Activated CD4-positive, alpha-beta T cell treated with anti-CD3 and anti-CD28 coated beads, Interleukin-2, Interleukin-6, amounts not matched to agents 100 ng/mL and 50 ng/mL, durations not matched to agents 16 hours and 8 hours (primary cell): ENCODE results near the gene CXCL17.
"Not testable (repeated sequence)": the region's sequence is repeated elsewhere in the genome, so short reads cannot be mapped to it uniquely, and the experiment has no call there.

Source experiments
- DNase-seq: peaks from one replicate; pipeline ENCODE4 v3.0.0-alpha.2; 2020

CXCL17 gene

DNA sequence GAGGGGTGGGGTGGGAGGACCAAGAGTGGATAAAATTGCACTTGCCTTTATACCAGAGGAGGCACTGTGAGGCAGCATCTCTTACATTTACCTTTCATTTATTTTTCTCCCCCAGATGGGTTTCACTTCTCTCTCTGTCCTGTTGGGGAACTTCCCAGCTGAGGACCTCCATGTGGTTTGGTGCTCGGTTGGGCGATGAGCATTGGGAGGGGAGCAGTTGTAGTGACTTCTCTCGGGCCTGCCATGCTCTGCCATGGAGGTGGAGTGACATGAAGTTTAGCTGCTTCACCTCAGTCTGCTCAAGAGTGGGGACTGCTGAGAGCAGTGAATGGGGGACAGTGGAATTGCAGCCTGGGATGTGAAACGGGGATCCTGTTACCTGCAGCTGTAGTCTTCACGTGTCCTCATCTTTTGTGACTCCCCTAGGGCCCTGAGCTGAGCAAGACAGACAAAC lies 23.1 kb upstream of the CXCL17 start:
- no peak for DNase-seq

DNA sequence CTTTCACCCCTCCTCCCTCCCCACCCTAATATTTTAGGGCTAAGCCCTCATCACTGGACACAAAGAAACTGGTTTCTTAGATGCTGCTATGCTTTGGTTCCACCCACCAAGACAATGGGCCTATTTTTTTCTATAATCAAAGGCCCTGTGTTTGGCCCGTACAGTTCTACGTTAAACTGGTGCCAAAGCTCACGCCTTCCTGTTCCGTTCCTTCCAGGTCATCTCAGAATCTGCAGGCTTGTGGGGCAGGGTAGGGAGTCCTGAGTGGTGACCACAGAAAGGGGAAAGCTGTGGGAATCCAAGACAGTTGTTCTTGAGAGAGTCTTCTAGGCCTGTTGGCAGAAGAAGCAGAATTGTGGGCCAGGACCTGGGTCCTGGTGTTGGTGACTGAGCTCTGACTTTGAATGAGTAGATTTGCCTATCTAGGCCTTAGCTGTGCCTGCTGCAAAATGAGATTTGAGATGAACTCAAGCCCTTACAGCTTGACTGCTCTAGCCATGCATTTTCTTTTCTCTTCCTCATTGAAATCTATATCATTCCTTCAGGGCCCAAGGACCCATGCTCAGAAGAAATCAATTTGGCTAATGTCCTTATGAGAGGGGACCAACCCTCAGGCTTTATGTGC lies 19.1 kb upstream of the CXCL17 start:
- no peak for DNase-seq

DNA sequence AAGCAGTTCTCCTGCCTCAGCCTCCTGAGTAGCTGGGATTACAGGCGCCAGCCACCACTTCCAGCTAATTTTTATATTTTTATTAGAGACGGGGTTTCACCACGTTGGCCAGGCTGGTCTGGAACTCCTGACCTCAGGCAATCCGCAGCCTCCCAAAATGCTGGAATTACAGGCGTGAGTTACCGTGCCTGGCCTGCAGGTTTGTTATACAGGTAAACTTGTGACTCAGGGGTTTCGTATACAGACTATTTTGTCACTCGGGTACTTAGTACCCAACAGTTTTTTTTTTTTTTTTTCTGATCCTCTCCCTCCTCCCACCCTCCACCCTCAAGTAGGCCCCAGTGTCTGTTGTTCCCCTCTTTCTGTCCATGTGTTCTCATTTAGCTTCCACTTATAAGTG lies 18.5 kb upstream of the CXCL17 start:
- not testable (repeated sequence) for DNase-seq

DNA sequence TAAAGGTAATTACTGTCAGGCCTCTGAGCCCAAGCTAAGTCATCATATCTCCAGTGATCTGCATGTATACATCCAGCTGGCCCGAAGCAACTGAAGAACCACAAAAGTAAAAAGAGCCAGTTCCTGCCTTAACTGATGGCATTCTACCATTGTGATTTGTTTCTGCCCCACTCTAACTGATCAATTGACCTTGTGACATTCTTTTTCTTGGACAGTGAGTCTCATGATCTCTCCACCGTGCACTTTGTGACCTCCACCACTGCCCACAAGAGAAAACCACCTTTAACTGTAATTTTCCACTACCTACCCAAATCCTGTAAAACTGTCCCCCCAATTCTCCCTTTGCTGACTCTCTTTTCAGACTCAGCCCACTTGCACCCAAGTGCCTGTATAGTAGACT lies 17.2 kb upstream of the CXCL17 start:
- DNase-seq = no peak

DNA sequence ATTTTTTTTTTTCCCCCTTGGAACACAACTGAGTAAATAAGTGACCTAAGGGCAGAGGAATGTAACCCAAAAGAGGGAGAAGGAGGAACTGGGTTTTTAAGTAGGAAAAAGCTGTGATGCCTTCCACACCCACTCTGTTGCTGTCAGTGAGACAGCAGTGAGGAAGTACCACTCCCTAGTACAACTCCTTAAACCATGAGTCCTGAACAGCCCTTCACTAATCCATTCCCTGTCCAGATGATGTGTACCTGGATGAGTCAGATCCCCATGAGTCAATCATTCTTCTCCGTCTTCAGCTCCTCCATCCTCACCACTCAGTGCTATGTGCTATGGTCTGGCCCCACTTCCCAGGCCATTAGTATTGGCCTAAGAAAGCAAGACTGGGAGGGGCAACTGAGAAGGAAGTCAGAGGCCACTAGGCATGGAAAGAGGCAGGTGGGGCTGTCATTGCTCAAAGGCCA lies 12.9 kb upstream of the CXCL17 start:
- no peak for DNase-seq

DNA sequence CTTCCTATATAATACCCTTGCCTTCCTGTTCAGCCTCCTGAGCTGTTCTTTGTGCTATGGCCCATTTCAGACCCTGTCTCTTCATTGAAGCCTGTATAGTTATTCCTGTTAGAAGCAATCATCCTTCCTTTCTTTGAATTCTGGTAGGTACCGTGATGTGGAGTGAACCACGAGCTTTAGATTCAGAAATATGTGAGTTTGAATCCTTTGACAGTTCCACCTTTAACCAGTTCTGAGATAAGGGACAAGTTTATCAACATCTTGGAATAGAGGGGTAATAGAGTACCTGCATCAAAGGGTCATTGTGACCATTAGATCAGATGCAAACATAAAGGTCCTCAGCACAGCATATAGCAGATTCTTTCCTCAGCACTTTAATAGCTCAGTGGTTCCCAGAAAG lies 12.3 kb upstream of the CXCL17 start:
- no peak for DNase-seq

DNA sequence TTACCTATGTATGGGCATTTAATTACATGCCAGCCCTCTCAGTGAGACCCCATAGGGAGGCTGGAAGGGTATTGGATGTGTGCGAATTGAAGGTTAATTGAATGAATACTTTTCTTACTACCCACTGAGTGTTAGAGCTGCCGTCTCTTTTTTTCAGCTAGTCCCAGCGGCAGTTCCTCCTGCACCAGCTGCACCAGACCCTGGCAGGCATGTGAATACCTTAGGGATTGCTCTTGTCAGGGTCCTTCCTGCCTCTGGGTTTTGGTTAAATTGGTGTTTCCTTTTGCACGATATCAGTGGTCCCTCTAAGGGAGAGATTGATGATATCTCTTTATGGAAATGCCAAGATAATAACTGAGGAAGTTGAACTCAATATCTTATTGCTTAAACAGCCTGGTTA lies 9.8 kb upstream of the CXCL17 start:
- DNase-seq = no peak

DNA sequence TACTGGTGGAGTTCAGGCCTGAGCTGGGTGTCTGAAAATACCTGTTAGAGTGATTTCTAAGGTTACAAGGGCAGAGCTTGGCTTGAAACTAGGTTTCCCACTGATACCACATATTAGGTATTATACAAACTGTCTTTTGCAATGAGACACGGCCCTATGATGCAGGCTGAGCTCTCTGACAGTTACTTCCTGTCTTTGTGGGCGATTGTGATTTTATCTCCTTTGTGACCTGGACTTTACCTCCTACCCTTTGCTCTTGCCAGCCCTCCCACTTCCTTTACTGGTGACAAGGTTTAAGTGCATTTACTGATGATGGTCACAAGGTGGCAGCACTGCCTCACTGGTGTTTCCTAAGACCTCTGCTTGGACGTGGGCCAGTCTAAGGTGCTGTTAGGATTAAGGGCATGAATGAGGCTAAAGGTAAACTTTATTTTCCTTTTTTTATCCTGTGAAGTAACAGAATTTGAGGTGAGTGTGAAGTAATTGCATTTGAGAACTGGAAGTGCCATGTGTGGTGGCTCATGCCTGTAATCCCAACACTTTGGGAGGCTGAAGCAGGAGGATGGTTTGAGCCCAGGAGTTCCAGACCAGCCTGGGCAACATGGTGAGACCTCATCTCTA lies 7.7 kb upstream of the CXCL17 start:
- DNase-seq = peak; percentile 86

DNA sequence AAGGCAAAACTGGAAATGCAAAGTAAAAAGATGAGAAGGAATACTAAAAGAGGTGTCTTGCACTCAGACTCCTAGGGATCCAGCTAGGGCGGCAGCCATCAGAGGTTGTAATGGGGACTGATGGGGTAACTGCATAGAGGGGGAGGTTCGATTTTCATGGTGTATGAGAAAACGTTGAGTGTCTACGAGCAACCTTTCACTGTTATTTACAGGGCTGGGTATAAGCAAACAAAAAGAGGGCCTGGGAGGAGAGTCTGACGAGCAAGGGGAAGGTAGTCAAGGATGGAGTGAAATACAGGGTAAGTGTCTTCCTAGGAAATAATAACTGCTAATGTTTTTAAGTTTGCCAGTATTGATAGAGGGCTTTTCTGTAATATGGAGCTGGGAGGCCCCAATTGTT lies 5.6 kb upstream of the CXCL17 start:
- DNase-seq = not testable (repeated sequence)

DNA sequence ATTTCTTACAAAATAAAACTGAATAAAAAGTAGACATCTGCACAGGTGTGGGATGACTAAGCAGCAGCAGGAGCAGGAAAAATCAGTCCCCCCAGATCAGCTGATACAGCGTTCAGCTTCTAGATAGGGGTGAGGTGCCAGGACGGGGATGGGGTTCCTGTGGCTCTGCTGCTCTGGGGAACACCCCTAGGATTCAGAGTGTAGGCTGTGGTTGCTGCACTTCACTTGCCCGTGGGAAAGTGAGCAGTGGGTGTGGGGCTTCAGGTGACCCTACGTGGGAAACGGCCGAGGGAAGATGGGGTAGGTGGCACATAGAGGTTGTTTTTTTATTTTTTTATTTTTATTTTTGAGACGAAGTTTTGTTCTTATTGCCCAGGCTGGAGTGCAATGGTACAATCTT lies 3.2 kb upstream of the CXCL17 start:
- DNase-seq = no peak

DNA sequence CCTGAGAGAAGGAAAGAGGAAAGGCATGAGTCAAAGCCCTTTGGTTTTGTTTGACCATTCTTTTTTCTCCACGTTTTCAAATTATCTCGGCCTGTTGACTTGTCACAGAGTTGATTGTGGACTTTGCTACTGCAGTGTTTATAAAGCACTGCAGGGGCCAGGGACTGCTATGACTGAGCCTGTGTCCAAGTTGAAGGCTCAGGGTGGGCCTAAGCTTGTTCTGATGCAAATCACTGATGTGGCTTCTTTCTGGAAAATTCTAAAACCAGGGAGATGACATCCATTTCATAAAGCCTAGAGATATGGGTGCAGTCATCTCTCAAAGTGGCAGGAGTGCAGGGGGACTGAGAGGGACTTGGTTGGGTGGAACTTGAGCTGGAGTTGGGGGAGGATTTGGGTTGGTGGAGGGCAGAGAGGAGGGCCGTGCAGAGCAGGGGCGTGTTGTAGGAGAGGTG lies 1.2 kb upstream of the CXCL17 start:
- no peak for DNase-seq

DNA sequence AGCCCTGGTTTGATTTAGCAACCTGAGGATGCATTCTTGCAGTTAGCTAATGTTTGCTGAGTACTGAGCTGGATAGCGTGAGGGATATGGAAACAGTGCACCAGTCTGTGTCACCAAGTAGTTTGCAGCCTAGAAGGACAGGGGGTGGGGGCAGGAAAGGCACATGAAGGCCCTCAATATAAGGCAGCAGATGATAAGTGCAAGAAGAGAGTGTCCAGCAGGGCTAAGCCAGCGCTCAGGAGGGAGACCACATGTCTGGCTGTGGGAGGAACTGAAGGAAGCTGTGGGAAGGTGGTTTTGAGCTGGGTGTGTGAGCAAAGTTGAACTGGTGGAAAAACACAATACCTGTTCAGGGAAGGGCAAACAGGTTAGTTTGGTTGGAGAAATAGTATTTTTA lies 1.7 kb downstream of the CXCL17 start:
- DNase-seq = no peak

DNA sequence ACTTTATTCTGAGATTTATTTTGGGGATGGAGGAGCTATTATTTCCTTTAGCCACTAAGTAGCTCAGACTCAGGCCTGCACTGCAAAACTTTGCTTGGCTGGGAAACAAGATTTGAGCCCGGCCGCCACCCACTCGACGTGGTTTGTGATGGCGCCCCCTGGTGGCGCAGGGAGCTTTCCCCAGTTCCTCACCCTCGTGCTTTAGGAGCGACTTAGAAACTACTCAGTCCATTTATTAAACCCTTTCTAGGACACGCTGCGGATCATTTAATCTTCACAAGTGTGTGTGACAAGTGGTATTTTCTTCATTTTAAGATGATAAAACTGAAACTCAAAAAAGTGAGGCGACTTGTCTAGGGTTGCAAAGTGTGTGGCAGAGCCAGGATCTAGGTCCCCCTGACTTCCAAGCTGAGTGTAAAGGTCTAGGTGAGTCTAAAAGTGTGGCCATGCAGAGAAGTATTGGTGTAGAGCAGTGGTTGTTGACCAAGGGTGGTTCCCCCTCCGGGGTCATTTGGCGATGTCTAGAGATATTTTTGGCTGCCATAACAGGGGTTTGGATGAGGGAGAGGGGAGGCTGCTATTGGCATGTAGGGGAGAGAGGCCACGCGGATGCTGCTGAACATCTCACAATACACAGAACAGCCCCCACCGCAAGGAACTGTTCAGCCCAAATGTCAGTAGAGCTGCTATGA lies 2.2 kb downstream of the CXCL17 start:
- DNase-seq = peak; percentile 88

DNA sequence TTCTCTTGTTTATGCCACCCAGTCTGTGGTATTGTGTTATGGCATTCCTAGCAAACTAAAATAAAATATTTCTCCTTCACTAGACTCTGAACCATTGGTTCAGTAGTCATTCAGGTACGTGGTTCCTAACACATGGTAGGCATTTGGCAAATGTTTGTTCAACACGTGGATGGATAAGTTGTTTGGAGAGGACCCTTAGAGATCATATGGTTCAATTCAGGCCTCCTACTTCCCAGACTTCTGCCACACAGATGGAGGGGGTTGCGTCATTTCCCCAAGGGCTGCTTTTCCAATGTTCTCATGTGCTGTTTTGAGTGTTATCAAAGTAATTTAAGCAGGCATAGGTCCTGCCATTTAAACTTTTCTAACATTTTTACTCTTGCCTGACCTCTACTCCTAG lies 6.7 kb downstream of the CXCL17 start:
- no peak for DNase-seq

DNA sequence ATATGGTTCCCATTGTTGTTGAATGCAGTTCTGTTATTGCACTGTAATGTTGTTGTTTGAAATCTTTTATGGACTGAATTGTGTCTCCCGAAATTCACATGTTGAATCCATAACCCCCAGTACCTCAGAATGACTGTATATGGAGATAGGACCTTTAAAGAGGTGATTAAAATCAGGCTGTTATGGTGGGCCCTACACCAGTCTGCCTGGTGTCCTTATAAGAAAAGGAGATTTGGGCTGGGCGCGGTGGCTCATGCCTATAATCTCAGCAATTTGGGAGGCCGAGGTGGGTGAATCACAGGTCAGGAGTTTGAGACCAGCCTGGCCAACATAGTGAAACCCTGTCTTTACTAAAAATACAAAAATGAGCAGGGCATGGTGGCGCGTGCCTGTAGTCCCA lies 7.4 kb downstream of the CXCL17 start:
- no peak for DNase-seq

DNA sequence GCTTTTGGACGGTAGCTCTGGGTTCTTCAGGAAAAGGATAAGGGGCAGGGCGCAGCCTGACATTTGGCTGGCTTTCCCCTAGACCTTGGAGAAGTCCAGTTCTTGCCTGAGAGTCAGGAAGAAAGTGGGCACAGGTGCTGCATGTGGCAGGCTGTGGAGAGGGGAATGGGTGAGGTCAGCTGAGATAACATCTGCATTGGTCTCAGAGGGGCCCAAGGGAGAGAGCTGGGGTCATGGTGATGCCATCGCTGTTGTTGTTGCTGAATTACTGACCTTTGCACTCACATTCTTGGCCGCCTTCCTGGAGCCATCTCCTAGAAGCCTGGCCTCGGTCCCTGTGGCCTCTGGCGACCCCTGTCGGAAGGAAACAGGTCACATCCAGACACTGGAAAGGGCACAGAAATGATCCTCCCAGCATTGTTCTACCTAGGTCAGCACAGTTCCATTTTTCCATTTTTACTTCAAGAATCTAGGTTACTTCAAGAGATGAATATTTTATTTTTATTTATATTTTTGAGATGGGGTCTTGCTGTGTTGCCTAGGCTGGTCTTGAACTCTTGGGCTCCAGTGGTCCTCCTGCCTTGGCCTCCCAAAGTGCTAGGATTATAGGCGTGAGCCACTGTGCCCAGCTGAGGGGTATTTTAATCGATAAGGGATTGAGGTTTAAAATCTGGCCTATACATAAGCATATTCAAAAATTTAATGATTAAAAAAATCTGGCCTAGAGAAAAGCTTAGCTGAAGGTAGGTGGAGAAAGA lies 9.1 kb downstream of the CXCL17 start:
- peak; percentile 73 for DNase-seq

DNA sequence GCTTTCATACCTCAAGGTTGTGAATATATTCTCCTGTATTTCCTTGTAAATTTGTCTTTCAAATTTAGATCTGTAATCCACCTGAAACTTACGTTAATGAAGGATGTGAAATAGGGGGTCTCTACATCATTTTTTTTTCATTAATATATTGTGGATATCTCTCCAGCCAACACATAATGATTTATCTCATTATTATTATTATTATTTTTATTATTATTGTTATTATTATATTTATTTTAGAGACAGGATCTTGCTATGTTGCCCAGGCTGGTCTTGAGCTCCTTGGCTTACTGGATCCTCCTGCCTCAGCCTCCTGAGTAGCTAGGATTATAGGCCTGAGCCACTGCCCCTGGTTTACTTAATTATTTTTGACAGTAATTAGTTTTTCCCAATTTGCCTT lies 11.3 kb downstream of the CXCL17 start:
- no peak for DNase-seq

DNA sequence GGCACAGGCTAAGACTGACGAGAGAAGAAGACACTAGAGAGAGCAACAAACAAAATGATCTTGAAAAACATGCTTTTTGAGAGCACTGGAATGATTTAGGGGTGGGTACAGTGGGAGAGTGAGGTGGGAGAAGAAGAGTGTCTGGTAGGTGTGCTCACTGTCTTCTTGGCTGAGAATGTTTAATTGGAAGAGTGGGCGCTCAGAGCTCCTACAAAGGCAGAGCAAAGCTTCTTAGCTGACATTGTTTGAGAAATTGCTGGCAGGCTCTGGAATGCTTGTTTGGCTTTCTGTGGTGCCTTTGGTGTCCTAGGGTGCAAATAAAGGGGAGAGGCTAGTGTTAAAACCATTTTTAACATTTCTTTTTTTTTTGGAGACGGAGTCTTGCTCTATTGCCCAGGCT lies 14.1 kb downstream of the CXCL17 start:
- DNase-seq = no peak

DNA sequence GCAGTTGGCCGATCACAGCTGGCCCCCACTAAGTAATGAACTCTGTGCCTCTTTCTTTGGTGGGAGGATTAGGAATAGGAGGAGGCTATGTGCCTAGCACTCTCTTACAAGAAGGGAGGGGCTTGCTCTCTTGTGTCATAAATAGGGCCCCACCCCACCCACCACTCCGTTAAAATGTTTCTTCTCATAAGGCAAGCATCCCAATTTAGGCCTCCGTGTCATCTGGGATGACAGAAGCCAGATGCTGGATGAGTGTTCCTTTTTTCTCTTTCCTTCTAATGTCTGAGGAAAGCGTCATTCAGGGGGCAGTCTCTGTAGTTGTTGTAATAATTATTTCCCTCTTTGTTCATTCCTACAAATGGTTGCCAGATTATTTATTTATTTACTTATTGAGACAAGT lies 15.4 kb downstream of the CXCL17 start, which contains the start of gene LIPE:
LIPE (minus strand) TSS at position 76 of the 400 bp plus-strand sequence. CDS start 239 bp downstream, outside the sequence.
- DNase-seq = no peak

DNA sequence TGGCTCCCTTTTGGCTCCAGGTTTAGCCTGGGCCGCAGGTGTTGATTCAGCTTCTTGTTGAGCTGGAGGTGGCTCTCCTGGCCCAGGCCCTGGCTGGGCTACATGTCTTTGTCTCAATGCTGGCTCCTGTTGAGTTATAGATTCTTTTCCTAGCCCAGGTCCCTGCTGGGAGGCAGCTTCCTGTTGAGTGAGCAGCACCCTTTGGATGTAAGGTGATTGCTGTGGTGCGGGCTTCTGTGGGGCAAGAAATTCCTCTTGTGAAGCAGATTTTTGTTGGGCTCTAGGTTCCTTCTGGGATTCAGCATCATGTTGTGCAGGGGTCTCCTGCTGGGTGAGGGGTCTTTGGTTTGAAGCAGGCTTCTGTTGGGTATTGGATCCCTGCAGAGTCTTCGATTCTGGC lies 16.1 kb downstream of the CXCL17 start:
- no peak for DNase-seq

DNA sequence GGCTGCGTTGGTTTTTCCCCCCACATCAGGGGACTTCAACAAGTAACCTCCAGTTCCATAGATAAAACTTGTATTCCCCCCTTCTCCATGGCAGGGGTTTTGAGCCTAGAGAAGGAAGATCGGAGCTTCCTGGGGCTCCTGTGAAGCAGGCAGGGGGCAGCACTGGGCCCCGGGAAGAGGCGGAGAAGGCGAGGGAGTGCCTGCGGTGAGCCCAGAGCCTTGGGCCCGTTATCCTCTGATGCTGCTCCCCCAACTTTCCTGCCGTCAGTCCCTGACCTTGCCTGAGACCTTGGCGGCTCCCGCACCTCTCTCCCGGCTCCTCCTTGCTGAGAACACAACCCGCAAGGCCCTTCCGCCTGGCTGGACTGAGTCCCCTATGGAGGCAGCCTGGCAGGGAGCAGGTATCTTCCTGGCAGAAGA lies 18.0 kb downstream of the CXCL17 start:
- no peak for DNase-seq

DNA sequence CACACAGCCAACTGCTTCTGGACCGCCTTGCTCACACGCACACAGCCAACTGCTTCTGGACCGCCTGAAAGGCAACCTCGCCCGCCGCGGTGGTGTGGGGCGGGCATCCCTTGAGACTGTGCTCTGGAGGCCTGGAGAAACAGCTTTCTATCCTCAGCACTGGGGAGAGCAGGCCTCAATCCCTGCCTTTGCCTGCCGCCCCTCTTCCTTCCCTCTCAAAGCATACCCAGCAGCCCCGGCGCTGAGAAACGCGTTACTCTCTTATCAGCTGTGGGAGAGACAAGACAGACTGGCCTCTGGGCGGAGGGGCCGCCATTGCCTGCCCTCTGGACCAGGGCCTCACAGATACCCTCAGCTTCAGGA lies 18.4 kb downstream of the CXCL17 start:
- DNase-seq = no peak
